BJ (cell line): Measurements from ENCODE around the gene SLC15A1. TPM values are rescaled to one million over a fixed set of nuclear protein-coding genes. Genes with fewer than 3 reads are reported as not detected.

Experiments
- CTCF ChIA-PET: fragments of 350-600 bp; formaldehyde crosslinking; extraction: SDS; loops from one replicate; lab custom pipeline; 2021; ENCODE audit warnings: antibody characterized with exemption, inconsistent platforms; lab: Yijun Ruan, JAX
- POLR2A ChIA-PET: fragments of 300-600 bp; sonication (Branson Sonifier 250); formaldehyde crosslinking; extraction: SDS; loops from one replicate; lab custom pipeline; 2021; ENCODE audit warnings: antibody characterized with exemption; lab: Charles Lee
- DNase-seq: peaks from one replicate; pipeline ENCODE4 v3.0.0-alpha.2; 2011; ENCODE audit warnings: low read depth
- H3K27me3 ChIP-seq: 2 replicates; pipeline ENCODE4 v1.6.0; 2011; ENCODE audit warnings: low read length; ENCODE audit not compliant: control insufficient read depth, insufficient read depth
- H3K36me3 ChIP-seq: 2 replicates; pipeline ENCODE4 v1.5.1; 2011; ENCODE audit warnings: low read length; ENCODE audit not compliant: control insufficient read depth, insufficient read depth
- H3K4me3 ChIP-seq: 2 replicates; pipeline ENCODE4 v1.5.1; 2011; ENCODE audit warnings: low read depth, mild to moderate bottlenecking, control low read depth, low read length
- polyA plus RNA-seq: library from polyadenylated mRNA; depleted of rRNA; stranded (reverse); fragments of >200 nt; gene quantifications from 2 replicates; pipeline ENCODE4 v1.2.3, GENCODE V29; 2011
- TF ChIP-seq, protein P1 (sequence below): IDR thresholded peaks from 2 replicates; pipeline ENCODE4 v1.5.1; 2011; ENCODE audit warnings: low read depth, mild to moderate bottlenecking, control low read depth, inconsistent platforms, low read length, moderate library complexity; ENCODE audit not compliant: insufficient read depth

SLC15A1 gene
- polyA plus RNA-seq, 1 experiment, result not detected

DNA sequence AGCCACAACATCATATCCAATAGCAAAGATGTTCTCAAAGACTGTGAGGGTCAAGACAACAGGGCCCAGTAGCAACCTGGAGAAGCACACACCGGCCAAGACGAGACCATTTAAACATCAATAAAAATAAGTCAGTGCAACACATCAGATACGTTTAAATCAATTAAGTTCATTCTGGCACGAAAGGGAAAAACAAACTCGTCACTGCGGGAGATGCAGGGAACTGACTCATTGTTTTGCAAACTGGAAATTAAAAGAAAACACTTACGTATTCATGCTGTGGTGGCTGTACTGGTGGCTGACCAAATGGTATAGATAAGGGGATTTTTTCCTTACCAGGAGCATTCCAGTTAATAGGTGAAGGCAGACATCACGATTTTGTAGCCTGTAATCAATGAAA lies 26.3 kb upstream of the SLC15A1 start:
- ChIA-PET CTCF (no interaction called here), POLR2A (no interaction called here)
- DNase-seq, result no peak

DNA sequence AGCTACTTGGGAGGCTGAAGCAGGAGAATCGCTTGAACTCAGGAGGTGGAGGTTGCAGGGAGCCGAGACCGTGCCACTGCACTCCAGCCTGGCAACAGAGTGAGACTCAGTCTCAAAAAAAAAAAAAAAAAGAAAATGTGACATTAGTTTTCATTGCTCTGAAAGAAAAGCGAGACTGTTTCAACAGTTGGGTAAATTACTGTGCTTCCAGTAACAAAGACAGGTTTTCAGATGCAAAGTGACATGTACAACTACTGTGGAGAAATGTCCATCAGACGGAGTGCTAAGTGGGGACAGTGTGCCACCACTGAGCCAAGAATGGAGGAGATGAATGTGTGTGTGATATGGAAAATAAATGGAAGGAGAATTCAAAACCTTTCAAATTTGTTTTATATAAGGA lies 24.2 kb upstream of the SLC15A1 start:
- Histone ChIP-seq H3K27me3 (no peaks in the 10 kb centered on the region), H3K36me3 (no peaks in the 10 kb centered on the region), H3K4me3 (no peak overlapping the region)
- TF ChIP-seq, protein P1, sequence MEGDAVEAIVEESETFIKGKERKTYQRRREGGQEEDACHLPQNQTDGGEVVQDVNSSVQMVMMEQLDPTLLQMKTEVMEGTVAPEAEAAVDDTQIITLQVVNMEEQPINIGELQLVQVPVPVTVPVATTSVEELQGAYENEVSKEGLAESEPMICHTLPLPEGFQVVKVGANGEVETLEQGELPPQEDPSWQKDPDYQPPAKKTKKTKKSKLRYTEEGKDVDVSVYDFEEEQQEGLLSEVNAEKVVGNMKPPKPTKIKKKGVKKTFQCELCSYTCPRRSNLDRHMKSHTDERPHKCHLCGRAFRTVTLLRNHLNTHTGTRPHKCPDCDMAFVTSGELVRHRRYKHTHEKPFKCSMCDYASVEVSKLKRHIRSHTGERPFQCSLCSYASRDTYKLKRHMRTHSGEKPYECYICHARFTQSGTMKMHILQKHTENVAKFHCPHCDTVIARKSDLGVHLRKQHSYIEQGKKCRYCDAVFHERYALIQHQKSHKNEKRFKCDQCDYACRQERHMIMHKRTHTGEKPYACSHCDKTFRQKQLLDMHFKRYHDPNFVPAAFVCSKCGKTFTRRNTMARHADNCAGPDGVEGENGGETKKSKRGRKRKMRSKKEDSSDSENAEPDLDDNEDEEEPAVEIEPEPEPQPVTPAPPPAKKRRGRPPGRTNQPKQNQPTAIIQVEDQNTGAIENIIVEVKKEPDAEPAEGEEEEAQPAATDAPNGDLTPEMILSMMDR, result no peak
- CTCF ChIA-PET, result no interaction called here
- POLR2A ChIA-PET, result no interaction called here
- no peak for DNase-seq

More for the DNA sequence above, 26.3 kb upstream of the SLC15A1 start:
- Histone ChIP-seq H3K36me3 (no peaks in the 10 kb centered on the region), H3K27me3 (no peaks in the 10 kb centered on the region), H3K4me3 (no peak overlapping the region)
- TF ChIP-seq, protein P1, result no peak

DNA sequence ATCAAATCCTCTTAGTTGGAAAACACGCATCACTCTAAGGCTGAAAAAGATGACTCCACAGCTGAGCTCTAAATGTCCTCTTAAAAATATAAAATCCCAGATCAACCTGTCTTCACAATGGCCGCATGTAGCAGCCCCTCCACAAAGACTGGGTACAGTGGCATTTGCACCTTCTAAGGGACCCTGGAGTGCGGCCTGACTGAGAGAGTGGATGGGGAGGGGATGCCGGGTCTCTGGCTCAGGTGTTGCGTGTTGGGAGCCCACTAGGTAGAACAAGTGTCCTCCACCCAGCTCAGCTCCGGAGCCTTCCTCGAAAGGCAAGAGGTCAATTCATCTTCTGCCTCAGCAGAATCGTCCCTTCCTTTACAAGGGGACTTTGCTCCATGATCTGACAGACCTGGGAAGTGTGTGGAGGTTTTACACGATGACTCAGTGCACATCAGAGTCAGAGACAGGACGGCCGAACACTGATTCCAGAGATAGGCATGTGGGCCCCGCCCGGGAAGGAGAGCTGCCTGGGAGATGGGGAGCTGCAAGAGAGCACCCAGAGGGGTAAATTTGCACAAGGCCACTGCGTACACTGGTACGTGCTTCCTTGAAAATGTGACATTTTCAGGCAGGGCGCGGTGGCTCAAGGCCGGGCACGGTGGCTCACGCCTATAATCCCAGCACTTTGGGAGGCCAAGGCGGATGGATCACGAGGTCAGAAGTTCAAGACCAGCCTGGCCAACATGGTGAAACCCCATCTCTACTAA lies 23.5 kb upstream of the SLC15A1 start:
- DNase-seq, result no peak
- no peaks in the 10 kb centered on the region for H3K27me3 ChIP-seq
- H3K4me3 ChIP-seq, result no peak overlapping the region
- POLR2A ChIA-PET, result no interaction called here
- CTCF ChIA-PET, result interaction anchor here (1.0 kb wide), 1 partner anchor 10 kb away, joined by 3 read pairs; no protein-coding TSS in a partner anchor
- TF ChIP-seq, protein P1, result no peak
- H3K36me3 ChIP-seq, result no peaks in the 10 kb centered on the region

DNA sequence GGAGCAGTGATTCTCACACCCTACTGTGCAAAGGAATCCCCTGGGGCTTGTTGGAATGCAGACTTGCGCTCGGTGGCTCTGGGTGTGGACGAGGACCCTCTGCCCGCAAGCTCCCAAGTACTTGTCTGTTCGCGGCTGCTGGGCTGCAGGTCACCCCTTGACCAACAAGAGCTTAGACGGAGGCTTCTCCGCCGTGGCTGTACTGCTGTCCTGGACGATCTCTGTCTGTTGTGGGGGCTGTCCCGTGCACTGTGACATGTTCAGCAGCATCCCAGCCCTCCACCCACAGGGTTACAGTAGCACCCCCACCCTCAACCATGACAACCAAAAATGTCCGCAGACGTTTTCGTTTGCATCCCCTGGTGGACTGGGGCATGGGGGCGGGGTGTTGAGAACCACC lies 22.9 kb upstream of the SLC15A1 start:
- TF ChIP-seq, protein P1, result no peak
- no peaks in the 10 kb centered on the region; the same call in 1 of the 2 replicates for H3K27me3 ChIP-seq
- H3K4me3 ChIP-seq, result no peak overlapping the region
- no peak for DNase-seq
- CTCF ChIA-PET, result interaction anchor here (1.0 kb wide), 1 partner anchor 9 kb away, joined by 3 read pairs; no protein-coding TSS in a partner anchor
- POLR2A ChIA-PET, result no interaction called here
- H3K36me3 ChIP-seq, result no peaks in the 10 kb centered on the region

DNA sequence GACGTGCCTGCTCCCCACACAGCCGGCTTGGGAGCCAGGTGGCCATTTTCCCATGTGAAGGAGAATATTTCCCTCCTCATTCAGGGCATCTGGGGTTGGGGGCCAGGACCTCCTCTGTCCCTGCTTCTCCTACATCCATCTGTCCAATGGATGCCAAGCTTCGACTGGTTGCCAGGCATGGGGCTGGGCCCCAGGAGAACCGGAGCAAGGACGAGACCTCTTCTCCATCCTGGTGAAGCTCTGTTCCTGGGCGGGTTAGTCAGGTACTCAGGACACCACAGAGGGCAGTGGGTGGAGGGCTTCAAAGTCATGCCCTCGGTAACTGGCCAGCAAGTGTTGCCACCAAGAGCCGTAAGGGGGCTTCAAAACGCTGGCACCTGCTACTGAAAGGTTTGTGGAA lies 22.3 kb upstream of the SLC15A1 start:
- ChIA-PET CTCF (interaction anchor here (0.7 kb wide), 1 partner anchor 32 kb away, joined by 3 read pairs; no protein-coding TSS in a partner anchor), POLR2A (no interaction called here)
- H3K27me3 ChIP-seq, result no peaks in the 10 kb centered on the region; the same call in 1 of the 2 replicates
- H3K4me3 ChIP-seq, result no peak overlapping the region
- TF ChIP-seq, protein P1, result no peak
- DNase-seq, result no peak
- H3K36me3 ChIP-seq, result no peaks in the 10 kb centered on the region
